GM19099 (cell line): ENCODE results near the gene LYPD6B.

Source experiments
- POLR2A ChIP-seq: IDR thresholded peaks from 3 replicates; pipeline ENCODE4 v1.6.1; 2011; ENCODE audit warnings: low read depth; ENCODE audit not compliant: insufficient read length; ENCODE audit errors: extremely low read depth

The LYPD6B gene

DNA sequence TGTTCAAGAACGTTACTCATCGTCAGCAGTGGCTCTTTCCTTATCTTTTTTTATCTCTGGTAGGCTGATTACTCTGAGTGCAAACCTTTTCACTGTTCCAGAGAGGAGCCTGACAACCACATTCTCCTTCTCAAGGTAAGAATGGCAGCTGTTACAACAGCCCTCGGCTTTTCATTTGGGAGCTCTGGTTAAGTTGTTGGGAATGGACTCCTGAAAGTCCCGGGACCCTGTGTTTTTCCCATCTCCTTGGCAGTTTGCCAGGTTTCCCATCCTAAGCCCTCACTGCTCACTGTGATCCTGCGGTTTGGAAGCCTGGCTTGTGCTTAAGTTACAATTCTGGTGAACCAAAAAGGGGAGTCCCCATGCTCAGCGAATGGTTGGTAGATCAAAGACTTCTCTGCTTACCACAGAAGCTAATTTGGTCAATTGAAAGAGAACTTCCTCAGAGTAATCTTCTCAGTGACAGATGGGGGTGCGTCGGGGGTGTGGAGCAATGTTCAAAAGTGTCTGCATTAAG, 122.3 kb downstream of the LYPD6B start:
- TF ChIP-seq POLR2A = no peak

DNA sequence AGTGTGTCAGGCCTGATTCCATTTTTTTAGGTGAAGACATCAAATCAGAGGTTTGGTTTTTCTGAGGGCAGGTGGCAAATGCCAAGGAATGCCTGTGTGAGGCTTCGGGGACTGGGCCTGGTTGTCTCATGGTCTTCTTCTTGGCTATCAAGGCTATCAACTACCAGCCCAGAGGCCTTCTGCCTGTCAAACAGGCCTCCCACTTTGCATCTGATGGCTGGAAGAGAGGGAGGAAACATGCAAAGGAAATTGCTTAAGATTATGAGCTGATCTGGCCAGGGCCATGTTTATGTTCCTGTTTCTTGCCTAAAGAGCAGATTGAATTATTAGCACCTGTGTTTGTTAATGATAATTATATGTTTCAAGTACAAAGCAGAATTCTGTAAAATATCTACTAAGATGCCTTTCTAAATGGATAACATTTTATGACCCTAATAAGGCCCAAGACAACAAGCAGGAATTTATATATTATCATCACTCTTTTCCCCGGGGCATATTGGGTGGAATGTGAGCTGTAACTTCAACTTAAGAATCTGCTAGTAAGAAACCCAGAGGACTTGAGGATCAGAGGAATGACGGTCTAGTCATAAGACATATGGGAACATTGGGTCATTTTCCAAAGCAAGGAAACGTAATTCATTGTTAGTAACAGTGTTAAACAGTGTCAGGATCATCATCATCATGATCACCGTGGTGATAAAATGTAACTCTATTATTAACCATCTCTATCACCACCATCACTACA, 123.2 kb downstream of the LYPD6B start:
- TF ChIP-seq POLR2A = no peak

DNA sequence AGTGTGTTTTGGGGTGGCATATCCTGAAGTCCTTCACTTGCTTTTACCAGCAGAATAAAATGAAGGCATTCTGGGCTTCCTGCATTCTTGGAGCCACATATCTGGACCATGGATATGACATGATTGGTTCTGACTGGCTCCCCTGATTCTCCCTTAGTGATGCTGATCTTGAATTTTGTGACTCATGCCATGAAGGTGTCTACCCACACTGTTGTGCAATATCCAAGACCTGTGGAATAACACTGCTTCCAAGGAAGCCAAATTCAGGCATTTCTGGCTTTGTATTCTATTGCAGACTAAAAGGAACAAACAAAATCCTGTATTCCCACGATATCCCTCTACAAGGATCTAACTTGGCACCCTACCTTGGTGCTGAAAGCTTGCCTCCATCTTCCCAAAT, 125.8 kb downstream of the LYPD6B start:
- TF ChIP-seq POLR2A = no peak

DNA sequence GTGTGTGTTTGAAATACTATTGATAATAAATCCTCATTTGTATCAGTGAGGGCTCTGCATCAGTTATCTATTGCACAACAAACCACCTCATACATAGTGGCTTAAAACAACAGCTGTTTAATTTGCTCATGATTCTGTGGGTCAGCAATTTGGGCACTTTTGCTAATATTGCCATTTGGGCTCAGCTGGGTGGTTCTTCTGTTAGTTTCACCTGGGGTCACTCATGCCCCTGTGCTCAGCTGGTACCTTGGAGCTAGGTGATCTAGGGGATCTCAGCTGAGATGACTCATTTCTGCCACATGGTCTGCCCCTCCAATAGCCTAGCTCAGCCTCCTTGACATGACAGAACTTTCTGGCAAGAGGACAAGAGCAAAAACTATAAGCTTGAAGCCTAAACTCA, 126.3 kb downstream of the LYPD6B start:
- no peak for TF ChIP-seq POLR2A

GRCh38 chr2:149167001-149167780, 128.7 kb downstream of the LYPD6B start:
- TF ChIP-seq POLR2A = no peak

DNA sequence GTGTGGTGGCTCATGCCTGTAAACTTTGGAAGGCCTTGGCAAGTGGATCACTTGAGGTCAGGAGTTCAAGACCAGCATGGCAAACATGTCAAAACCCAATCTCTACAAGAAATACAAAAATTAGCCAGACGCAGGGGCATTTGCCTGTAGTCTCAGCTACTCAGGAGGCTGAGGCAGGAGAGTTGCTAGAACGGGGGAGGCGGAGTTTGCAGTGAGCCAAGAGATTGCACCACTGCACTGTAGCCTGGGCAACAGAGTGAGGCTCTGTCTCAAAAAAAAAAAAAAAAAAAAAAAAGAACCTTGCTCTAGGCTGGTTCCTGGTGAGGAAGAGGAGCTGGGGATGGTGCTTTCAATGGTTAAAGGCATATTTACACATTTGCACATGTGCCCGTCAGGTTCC, 129.4 kb downstream of the LYPD6B start:
- no peak for TF ChIP-seq POLR2A

GRCh38 chr2:149169656-149170055, 131.2 kb downstream of the LYPD6B start:
- no peak for TF ChIP-seq POLR2A

DNA sequence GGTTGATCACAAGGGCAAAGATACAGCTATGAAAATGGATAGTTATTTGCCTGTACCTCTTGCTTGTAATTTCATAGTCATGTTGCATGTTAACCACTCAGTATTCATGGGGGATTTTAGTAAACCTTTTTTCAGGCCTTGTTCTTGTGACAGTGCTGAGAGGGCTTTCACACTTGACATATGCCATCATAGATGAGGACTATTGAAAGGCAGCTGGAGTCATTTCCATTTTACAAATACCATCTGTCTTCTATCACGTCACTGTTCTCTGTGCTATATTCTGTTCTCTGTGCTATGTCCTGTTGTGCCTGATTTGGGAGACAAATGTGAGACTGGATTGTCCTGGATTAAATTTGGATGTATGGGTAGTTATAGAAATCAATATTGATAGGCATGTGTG, 131.7 kb downstream of the LYPD6B start:
- no peak for TF ChIP-seq POLR2A

DNA sequence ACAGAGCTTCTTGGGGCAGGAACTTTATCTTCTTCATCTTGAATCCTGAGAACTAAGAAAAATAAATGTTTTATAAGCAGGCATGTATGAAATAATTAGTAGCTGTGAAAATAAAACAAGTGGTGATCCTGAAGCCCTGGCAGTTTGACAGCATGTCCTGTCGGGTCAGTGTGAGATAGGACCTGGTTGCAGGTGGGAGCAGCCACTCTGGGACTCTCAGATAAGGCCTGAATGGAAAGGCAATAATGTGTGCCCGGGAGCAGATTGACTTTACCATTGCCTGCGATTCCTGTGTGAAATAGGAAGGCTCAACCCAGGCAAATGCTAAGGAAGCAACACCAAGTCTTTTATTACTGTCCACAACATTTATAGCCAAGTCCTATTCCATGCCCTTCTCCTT, 132.4 kb downstream of the LYPD6B start:
- TF ChIP-seq POLR2A = no peak

GRCh38 chr2:149173220-149173619, 134.7 kb downstream of the LYPD6B start:
- no peak for TF ChIP-seq POLR2A

GRCh38 chr2:149175956-149176355, 137.5 kb downstream of the LYPD6B start:
- no peak for TF ChIP-seq POLR2A

DNA sequence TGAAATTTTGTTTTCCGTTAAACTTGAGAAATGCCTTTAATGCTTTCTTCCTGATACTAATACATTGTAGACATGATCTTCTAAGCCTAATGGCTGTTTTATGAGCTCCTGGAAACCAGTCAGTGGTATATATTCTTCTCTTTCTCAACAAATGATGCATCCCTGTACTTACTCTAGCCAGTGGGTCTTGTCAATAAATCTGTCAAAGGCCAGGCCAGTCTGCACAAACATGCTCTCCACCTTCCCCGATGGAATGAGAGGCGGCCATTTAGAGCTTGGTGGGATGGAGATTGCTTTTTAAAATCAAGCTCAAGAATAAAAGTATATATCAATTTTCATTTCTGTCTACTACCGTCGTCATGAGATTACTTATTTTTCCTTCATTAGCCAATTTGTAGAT, 140.1 kb downstream of the LYPD6B start:
- no peak for TF ChIP-seq POLR2A

DNA sequence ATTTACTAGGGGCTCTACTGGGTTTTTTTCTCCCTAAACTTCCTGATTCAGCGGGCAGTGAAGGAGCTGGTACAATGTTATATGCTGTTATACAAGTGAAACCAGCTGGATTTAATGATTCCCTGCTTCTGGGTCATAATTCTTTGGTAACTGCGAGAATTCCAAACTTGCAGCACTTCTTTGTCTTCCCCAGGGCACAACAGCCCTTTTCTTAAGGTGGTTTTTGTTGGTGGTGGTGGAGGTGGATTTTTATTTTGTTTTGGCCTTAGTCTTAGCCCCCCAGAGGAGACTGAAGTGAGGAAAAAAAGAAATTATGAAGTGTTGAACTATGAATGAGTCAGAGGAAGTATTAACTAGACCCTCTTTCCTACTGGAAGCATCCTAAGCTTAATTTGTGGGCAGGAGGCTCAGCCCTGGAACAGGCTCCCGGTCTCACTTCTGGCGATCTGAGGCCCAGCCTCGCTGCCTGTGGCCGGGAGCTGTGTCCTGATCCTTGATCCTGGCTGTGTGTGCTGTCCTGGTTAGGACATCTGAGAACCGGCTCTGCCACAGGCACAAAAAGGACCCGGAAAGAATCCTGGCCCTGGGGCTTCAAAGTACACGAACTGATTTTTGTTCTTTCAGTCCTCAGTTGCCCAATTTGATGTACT, 141.9 kb downstream of the LYPD6B start:
- TF ChIP-seq POLR2A = no peak

- TF ChIP-seq POLR2A = no peak
Observed at GRCh38 chr2:149183187-149183586, 144.7 kb downstream of the LYPD6B start.

GRCh38 chr2:149184991-149185390, 146.5 kb downstream of the LYPD6B start:
- TF ChIP-seq POLR2A = no peak
